Fibroblast of gingiva (primary cell): Measurements from ENCODE around the gene DIAPH3.

ENCODE experiments used
- DNase-seq: peaks from one replicate; pipeline ENCODE4 v3.0.0-alpha.2; 2011; ENCODE audit warnings: low read depth

DIAPH3 gene

GRCh38 chr13:59873309-59873708 is 290.4 kb downstream of the DIAPH3 start:
- DNase-seq: no peak

GRCh38 chr13:59867867-59868266 is 295.9 kb downstream of the DIAPH3 start:
- DNase-seq: no peak

- no peak for DNase-seq
Observed at GRCh38 chr13:59865398-59865797, 298.3 kb downstream of the DIAPH3 start.

- no peak for DNase-seq
Observed at GRCh38 chr13:59863621-59864020, 300.1 kb downstream of the DIAPH3 start.

- no peak for DNase-seq
Observed at GRCh38 chr13:59861676-59862075, 302.1 kb downstream of the DIAPH3 start.

- DNase-seq: no peak
Observed at GRCh38 chr13:59856281-59856810, 307.4 kb downstream of the DIAPH3 start.

GRCh38 chr13:59846845-59847620 is 316.7 kb downstream of the DIAPH3 start:
- DNase-seq: no peak

- DNase-seq: no peak
Observed at GRCh38 chr13:59843040-59843439, 320.7 kb downstream of the DIAPH3 start.

- no peak for DNase-seq
Observed at GRCh38 chr13:59842507-59842906, 321.2 kb downstream of the DIAPH3 start.

- DNase-seq: no peak
Observed at GRCh38 chr13:59839186-59839585, 324.5 kb downstream of the DIAPH3 start.

GRCh38 chr13:59837101-59837500 is 326.6 kb downstream of the DIAPH3 start:
- DNase-seq: no peak

- no peak for DNase-seq
Observed at GRCh38 chr13:59835569-59835968, 328.2 kb downstream of the DIAPH3 start.

GRCh38 chr13:59834801-59835200 is 328.9 kb downstream of the DIAPH3 start:
- peak; percentile 10 for DNase-seq

- no peak for DNase-seq
Observed at GRCh38 chr13:59829690-59830089, 334.0 kb downstream of the DIAPH3 start.

GRCh38 chr13:59823486-59823885 is 340.2 kb downstream of the DIAPH3 start:
- peak; percentile 41 for DNase-seq

GRCh38 chr13:59809564-59809963 is 354.2 kb downstream of the DIAPH3 start:
- DNase-seq: no peak

- no peak for DNase-seq
Observed at GRCh38 chr13:59806801-59807200, 356.9 kb downstream of the DIAPH3 start.

GRCh38 chr13:59801107-59801880 is 362.4 kb downstream of the DIAPH3 start:
- DNase-seq: no peak

GRCh38 chr13:59793107-59793506 is 370.6 kb downstream of the DIAPH3 start:
- no peak for DNase-seq

GRCh38 chr13:59790626-59791025 is 373.1 kb downstream of the DIAPH3 start:
- DNase-seq: no peak

GRCh38 chr13:59789558-59789957 is 374.2 kb downstream of the DIAPH3 start:
- DNase-seq: no peak

GRCh38 chr13:59787679-59788078 is 376.0 kb downstream of the DIAPH3 start:
- no peak for DNase-seq

GRCh38 chr13:59782696-59783095 is 381.0 kb downstream of the DIAPH3 start:
- no peak for DNase-seq
